ENCODE measurements around the gene JOSD1. TPM values are rescaled to one million over a fixed set of nuclear protein-coding genes. Genes with fewer than 3 reads are reported as not detected.

JOSD1 gene
- total and polyA plus RNA-seq, 4 donors = 17.8 to 64.0 (median 43.8) TPM

GRCh38 chr22:38641476-38642040, 59.2 kb downstream of the JOSD1 start:
- WGBS, 2 donors = 94% methylated on average over 13 of the region's 13 CpGs
- no peak overlapping the region for H3K27ac ChIP-seq (ENCODE audit: low read depth in 1 of 2, low read length in 1 of 2)
- ATAC-seq (ENCODE audit: insufficient read depth, low FRiP score) = no peak
- peaks cover 0 to 2% (median 0%) of the 10 kb centered on the region in 4 donors for H3K36me3 ChIP-seq (ENCODE audit: control insufficient read depth in 4 of 4, insufficient read depth in 4 of 4, low read length in 4 of 4)
- no peaks in the 10 kb centered on the region for H3K4me1 ChIP-seq (ENCODE audit: control insufficient read depth in 5 of 5, insufficient read depth in 5 of 5, low read length in 5 of 5)
- DNase-seq = no peak
- no peak overlapping the region for H3K9ac ChIP-seq (ENCODE audit: insufficient read depth in 1 of 2, low read length in 2 of 2)
- TF ChIP-seq, protein P1, sequence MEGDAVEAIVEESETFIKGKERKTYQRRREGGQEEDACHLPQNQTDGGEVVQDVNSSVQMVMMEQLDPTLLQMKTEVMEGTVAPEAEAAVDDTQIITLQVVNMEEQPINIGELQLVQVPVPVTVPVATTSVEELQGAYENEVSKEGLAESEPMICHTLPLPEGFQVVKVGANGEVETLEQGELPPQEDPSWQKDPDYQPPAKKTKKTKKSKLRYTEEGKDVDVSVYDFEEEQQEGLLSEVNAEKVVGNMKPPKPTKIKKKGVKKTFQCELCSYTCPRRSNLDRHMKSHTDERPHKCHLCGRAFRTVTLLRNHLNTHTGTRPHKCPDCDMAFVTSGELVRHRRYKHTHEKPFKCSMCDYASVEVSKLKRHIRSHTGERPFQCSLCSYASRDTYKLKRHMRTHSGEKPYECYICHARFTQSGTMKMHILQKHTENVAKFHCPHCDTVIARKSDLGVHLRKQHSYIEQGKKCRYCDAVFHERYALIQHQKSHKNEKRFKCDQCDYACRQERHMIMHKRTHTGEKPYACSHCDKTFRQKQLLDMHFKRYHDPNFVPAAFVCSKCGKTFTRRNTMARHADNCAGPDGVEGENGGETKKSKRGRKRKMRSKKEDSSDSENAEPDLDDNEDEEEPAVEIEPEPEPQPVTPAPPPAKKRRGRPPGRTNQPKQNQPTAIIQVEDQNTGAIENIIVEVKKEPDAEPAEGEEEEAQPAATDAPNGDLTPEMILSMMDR (IDR thresholded peaks at IDR 0.05; ENCODE audit: control extremely low read depth, extremely low read depth) = no peak
- no peaks in the 10 kb centered on the region for H3K9me3 ChIP-seq (ENCODE audit: control insufficient read depth in 4 of 4, insufficient read depth in 3 of 4, low read length in 3 of 4)
- H3K27me3 ChIP-seq (ENCODE audit: control insufficient read depth in 3 of 3, insufficient read depth in 3 of 3, low read length in 2 of 3) = no peaks in the 10 kb centered on the region
- no peak overlapping the region for H3K4me3 ChIP-seq

DNA sequence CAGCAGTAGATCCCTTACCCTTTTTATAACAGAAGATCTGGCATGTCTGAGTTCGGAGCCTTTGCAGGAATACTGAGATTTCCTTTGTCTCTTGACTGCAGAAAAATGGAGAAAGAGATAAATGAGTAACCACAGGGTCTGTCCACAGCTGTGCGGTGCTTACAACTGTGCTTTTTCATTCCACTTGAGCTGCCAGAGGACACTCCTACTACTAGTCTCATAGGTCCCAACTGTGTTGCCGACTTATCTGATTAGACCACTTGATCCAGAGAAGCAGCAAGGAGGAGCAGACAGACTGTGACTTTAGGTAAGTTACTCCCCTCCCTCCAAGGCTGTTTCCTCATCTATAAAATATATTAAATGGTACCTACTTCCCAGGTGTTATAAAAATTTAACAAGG, 62.0 kb downstream of the JOSD1 start:
- H3K36me3 ChIP-seq (ENCODE audit: control insufficient read depth in 4 of 4, insufficient read depth in 4 of 4, low read length in 4 of 4) = peaks cover 0 to 6% (median 0%) of the 10 kb centered on the region in 4 donors
- no peaks in the 10 kb centered on the region for H3K9me3 ChIP-seq (ENCODE audit: control insufficient read depth in 4 of 4, insufficient read depth in 3 of 4, low read length in 3 of 4)
- no peak overlapping the region for H3K9ac ChIP-seq (ENCODE audit: insufficient read depth in 1 of 2, low read length in 2 of 2)
- ATAC-seq (ENCODE audit: insufficient read depth, low FRiP score) (no peak), DNase-seq (no peak)
- no peaks in the 10 kb centered on the region for H3K4me1 ChIP-seq (ENCODE audit: control insufficient read depth in 5 of 5, insufficient read depth in 5 of 5, low read length in 5 of 5)
- WGBS, 2 donors = 56 to 84% methylated on average over 3 of the region's 3 CpGs
- no peak overlapping the region for H3K4me3 ChIP-seq
- TF ChIP-seq, protein P1 (IDR thresholded peaks at IDR 0.05; ENCODE audit: control extremely low read depth, extremely low read depth) = no peak
- H3K27me3 ChIP-seq (ENCODE audit: control insufficient read depth in 3 of 3, insufficient read depth in 3 of 3, low read length in 2 of 3) = no peaks in the 10 kb centered on the region
- H3K27ac ChIP-seq (ENCODE audit: low read depth in 1 of 2, low read length in 1 of 2) = no peak overlapping the region

- no peak overlapping the region for H3K9ac ChIP-seq (ENCODE audit: insufficient read depth in 1 of 2, low read length in 2 of 2)
- no peaks in the 10 kb centered on the region for H3K4me1 ChIP-seq (ENCODE audit: control insufficient read depth in 5 of 5, insufficient read depth in 5 of 5, low read length in 5 of 5)
- 87 to 95% methylated on average over 2 of the region's 2 CpGs for WGBS, 2 donors
- H3K4me3 ChIP-seq = no peak overlapping the region
- no peak for ATAC-seq (ENCODE audit: insufficient read depth, low FRiP score)
- DNase-seq = no peak
- TF ChIP-seq, protein P1 (IDR thresholded peaks at IDR 0.05; ENCODE audit: control extremely low read depth, extremely low read depth) = no peak
- no peaks in the 10 kb centered on the region for H3K27me3 ChIP-seq (ENCODE audit: control insufficient read depth in 3 of 3, insufficient read depth in 3 of 3, low read length in 2 of 3)
- H3K27ac ChIP-seq (ENCODE audit: low read depth in 1 of 2, low read length in 1 of 2) = no peak overlapping the region
- H3K36me3 ChIP-seq (ENCODE audit: control insufficient read depth in 4 of 4, insufficient read depth in 4 of 4, low read length in 4 of 4) = peaks cover 0 to 6% (median 0%) of the 10 kb centered on the region in 4 donors
- no peaks in the 10 kb centered on the region for H3K9me3 ChIP-seq (ENCODE audit: control insufficient read depth in 4 of 4, insufficient read depth in 3 of 4, low read length in 3 of 4)
These were observed 62.5 kb downstream of the JOSD1 start for GRCh38 chr22:38638216-38638615.

Small RNA genes lying within 50 kb of the gene (small RNA-seq; reads per million reads assigned to genes)
- gene AL021707.8 (ENCODE audit: low replicate concordance) = not detected

Other genes starting within 250 kb of the JOSD1 start
- not detected for gene KCNJ4, start 245.7 kb downstream of the JOSD1 start, total RNA-seq
- gene KCNJ4, start 245.7 kb downstream of the JOSD1 start, polyA plus RNA-seq = not detected
- gene KDELR3, start 232.8 kb downstream of the JOSD1 start, total RNA-seq = 10 to 100 TPM in 1 of 2 donors, 1 to 10 TPM in 1; 4.4 to 16.4 TPM
- 1 to 10 TPM; 8.2 to 9.3 TPM for gene KDELR3, start 232.8 kb downstream of the JOSD1 start, polyA plus RNA-seq
- 1,000 to 10,000 TPM in 1 of 2 donors, 100 to 1,000 TPM in 1; 373 to 1,771 TPM for gene DDX17, start 194.6 kb downstream of the JOSD1 start, total RNA-seq
- gene DDX17, start 194.6 kb downstream of the JOSD1 start, polyA plus RNA-seq = 100 to 1,000 TPM; 141 to 151 TPM
- 1 to 10 TPM; 1.1 to 2.7 TPM for gene DMC1, start 130.8 kb downstream of the JOSD1 start, total RNA-seq
- 1 to 10 TPM in 1 of 2 donors, under 1 TPM in 1; 0.24 to 2.5 TPM for gene DMC1, start 130.8 kb downstream of the JOSD1 start, polyA plus RNA-seq
- 10 to 100 TPM in 1 of 2 donors, 1 to 10 TPM in 1; 9.9 to 10.0 TPM for gene FAM227A, start 44.6 kb downstream of the JOSD1 start, total RNA-seq
- gene FAM227A, start 44.6 kb downstream of the JOSD1 start, polyA plus RNA-seq = 1 to 10 TPM; 1.1 to 2.1 TPM
- 10 to 100 TPM; 25.9 to 32.4 TPM for gene CBY1, start 44.3 kb downstream of the JOSD1 start, total RNA-seq
- gene CBY1, start 44.3 kb downstream of the JOSD1 start, polyA plus RNA-seq = 10 to 100 TPM; 24.8 to 49.0 TPM
- 10 to 100 TPM; 27.3 to 57.7 TPM for gene TOMM22, start 19.0 kb downstream of the JOSD1 start, total RNA-seq
- 10 to 100 TPM; 25.6 to 31.1 TPM for gene TOMM22, start 19.0 kb downstream of the JOSD1 start, polyA plus RNA-seq
- gene GTPBP1, start 5.0 kb upstream of the JOSD1 start, total RNA-seq = 10 to 100 TPM; 61.7 to 69.1 TPM
- 10 to 100 TPM; 24.1 to 35.8 TPM for gene GTPBP1, start 5.0 kb upstream of the JOSD1 start, polyA plus RNA-seq
- gene SUN2, start 55.1 kb upstream of the JOSD1 start, total RNA-seq = 100 to 1,000 TPM in 1 of 2 donors, 10 to 100 TPM in 1; 75.5 to 220 TPM
- gene SUN2, start 55.1 kb upstream of the JOSD1 start, polyA plus RNA-seq = 100 to 1,000 TPM in 1 of 2 donors, 10 to 100 TPM in 1; 58.6 to 138 TPM
- 10 to 100 TPM; 28.4 to 29.0 TPM for gene DNAL4, start 93.2 kb upstream of the JOSD1 start, total RNA-seq
- gene DNAL4, start 93.2 kb upstream of the JOSD1 start, polyA plus RNA-seq = 10 to 100 TPM; 22.2 to 24.1 TPM
- 1 to 10 TPM; 4.2 to 5.8 TPM for gene NPTXR, start 143.1 kb upstream of the JOSD1 start, total RNA-seq
- 1 to 10 TPM in 1 of 2 donors, under 1 TPM in 1; 0.98 to 1.5 TPM for gene NPTXR, start 143.1 kb upstream of the JOSD1 start, polyA plus RNA-seq
- 10 to 100 TPM; 14.6 to 79.2 TPM for gene CBX6, start 171.3 kb upstream of the JOSD1 start, total RNA-seq
- gene CBX6, start 171.3 kb upstream of the JOSD1 start, polyA plus RNA-seq = 10 to 100 TPM; 18.8 to 27.9 TPM

All from lung (tissue), 13 donors.